K562 (cell line): ENCODE data around the gene BSN. TPM values are rescaled to one million over a fixed set of nuclear protein-coding genes. Genes with fewer than 3 reads are reported as not detected.

Experiments
- ATAC-seq: fragments of 200-7000 bp; cut with Tn5 transposase; 3 replicates; pipeline ENCODE4 v1.9.1; 2020; ENCODE audit warnings: moderate library complexity
- BruUV-seq: library from RNA; stranded (reverse); fragments of 400-500 nt; replicated peaks from 2 replicates; lab custom pipeline; 2021; lab: Mats Ljungman, UMichigan
- CTCF ChIA-PET: fragments of 300-600 bp; formaldehyde crosslinking; extraction: SDS; loops from one replicate; lab custom pipeline; 2021; ENCODE audit warnings: low intra/inter-chr PET ratio; lab: Yijun Ruan, JAX
- POLR2A ChIA-PET: fragments of 300-600, 350-650 bp; sonication (Branson Sonifier 250); formaldehyde crosslinking; extraction: SDS; loops from one replicate; lab custom pipeline; 2021; ENCODE audit warnings: antibody characterized with exemption, inconsistent platforms; lab: Yijun Ruan, JAX
- DNase-seq, 4 experiments: peaks; one replicate each; pipeline versions ENCODE4 v3.0.0 to v3.0.0-alpha.2; 2011 to 2018; ENCODE audit warnings: low spot score in 3 of 4, mixed read lengths in 3 of 4; ENCODE audit errors: extremely low read depth in 1 of 4
- FAIRE-seq: peaks from 2 replicates; lab custom pipeline; 2011; peaks lifted over from hg19 to GRCh38; lab: Jason Lieb, UNC
- H2AFZ ChIP-seq: 2 replicates; pipeline ENCODE4 v1.6.0; 2011; ENCODE audit warnings: low read depth, low read length, control low read depth, inconsistent platforms
- H3K27ac ChIP-seq: fragments of 200-600 bp; 3 replicates; pipeline ENCODE4 v1.8.0; 2011; ENCODE audit warnings: low read depth, mild to moderate bottlenecking, control low read depth, inconsistent platforms, low read length, moderate library complexity, mixed read lengths; ENCODE audit errors: extremely low read depth
- H3K27me3 ChIP-seq, 2 experiments: fragments of 300-600 bp in 1 of 2; 2 replicates in 1 of 2; 3 replicates in 1 of 2; pipeline versions ENCODE4 v1.6.0 to v1.8.0; 2011; ENCODE audit warnings: inconsistent platforms in 2 of 2, low read length in 2 of 2, mild to moderate bottlenecking in 1 of 2, mixed read lengths in 1 of 2, moderate library complexity in 1 of 2; ENCODE audit not compliant: control insufficient read depth in 2 of 2, insufficient read depth in 2 of 2
- H3K36me3 ChIP-seq: fragments of 300-600 bp; 3 replicates; pipeline ENCODE4 v1.8.0; 2011; ENCODE audit warnings: mild to moderate bottlenecking, low read length, inconsistent platforms; ENCODE audit not compliant: control insufficient read depth, insufficient read depth
- H3K4me1 ChIP-seq, 2 experiments: fragments of 200-600 bp in 1 of 2; replicated peaks in 1 of 2; 2 replicates in 1 of 2; 3 replicates in 1 of 2; pipeline versions ENCODE4 v1.5.1 to v1.8.0; 2011; ENCODE audit warnings: inconsistent platforms in 2 of 2, low read length in 2 of 2, mild to moderate bottlenecking in 1 of 2, mixed read lengths in 1 of 2, moderate library complexity in 1 of 2; ENCODE audit not compliant: control insufficient read depth in 2 of 2, insufficient read depth in 2 of 2
- H3K4me2 ChIP-seq: 2 replicates; pipeline ENCODE4 v1.6.1; 2011; ENCODE audit warnings: low read length, control low read depth, inconsistent platforms, mixed read lengths; ENCODE audit not compliant: insufficient read depth
- H3K4me3 ChIP-seq: fragments of 200-600 bp; sonication (generic), shearing (Covaris generic); 2 replicates; pipeline ENCODE4 v1.5.1; 2016; ENCODE audit warnings: control low read depth, inconsistent platforms
- H3K79me2 ChIP-seq: fragments of 200-600 bp; 3 replicates; pipeline ENCODE4 v1.8.0; 2011; ENCODE audit warnings: low read length, inconsistent platforms; ENCODE audit not compliant: control insufficient read depth, insufficient read depth
- H3K9ac ChIP-seq, 2 experiments: 2 replicates each; pipeline versions ENCODE4 v1.6.0 to v1.6.1; 2011; ENCODE audit warnings: low read depth in 2 of 2, low read length in 2 of 2, control low read depth in 1 of 2, inconsistent platforms in 1 of 2, mild to moderate bottlenecking in 1 of 2, mixed read lengths in 1 of 2; ENCODE audit not compliant: insufficient read depth in 1 of 2
- H3K9me1 ChIP-seq: one replicate; pipeline ENCODE4 v1.6.0; 2011; ENCODE audit warnings: inconsistent platforms, mild to moderate bottlenecking, low read length, moderate library complexity; ENCODE audit not compliant: control insufficient read depth, insufficient read depth
- H3K9me3 ChIP-seq: replicated peaks from 2 replicates; pipeline ENCODE4 v1.5.1; 2011; ENCODE audit warnings: low read depth, low read length, inconsistent platforms; ENCODE audit not compliant: control insufficient read depth, insufficient read depth
- H4K20me1 ChIP-seq: replicated peaks from 2 replicates; pipeline ENCODE4 v1.6.1; 2011; ENCODE audit warnings: low read length, inconsistent platforms, mixed read lengths; ENCODE audit not compliant: control insufficient read depth, insufficient read depth
- C11orf30 ChIP-seq: fragments of 450-650 bp; IDR thresholded peaks from 2 replicates; pipeline ENCODE4 v1.6.1; 2016; ENCODE audit warnings: low read depth, mild to moderate bottlenecking
- LEF1 ChIP-seq: fragments of 450-650 bp; IDR thresholded peaks from 2 replicates; pipeline ENCODE4 v1.6.1; 2016; ENCODE audit warnings: mild to moderate bottlenecking
- NCOA2 ChIP-seq, 2 experiments: fragments of 450-650 bp; IDR thresholded peaks; 2 replicates each; pipeline ENCODE4 v1.6.1; 2018; ENCODE audit warnings: mild to moderate bottlenecking in 2 of 2, moderate library complexity in 1 of 2; ENCODE audit not compliant: partially characterized antibody in 2 of 2
- PTRF ChIP-seq: fragments of 450-650 bp; IDR thresholded peaks from 2 replicates; pipeline ENCODE4 v1.6.1; 2016; ENCODE audit warnings: mild to moderate bottlenecking, missing genetic modification characterization, missing compliant biosample characterization
- RHOXF2B ChIP-seq: fragments of 250-450 bp; sonication (Bioruptor Pico); conservative IDR thresholded peaks from 2 replicates; pipeline ENCODE4 v1.5.1; 2021
- SMAD3 ChIP-seq: fragments of 450-650 bp; formaldehyde crosslinking; conservative IDR thresholded peaks from 2 replicates; pipeline ENCODE4 v1.4.0; 2020; ENCODE audit warnings: mild to moderate bottlenecking
- TEAD4 ChIP-seq, 2 experiments: sonication (generic) in 1 of 2; formaldehyde crosslinking in 1 of 2; IDR thresholded peaks; 2 replicates each; pipeline versions ENCODE4 v1.6.1 to v1.8.0; 2012 to 2022; ENCODE audit warnings: borderline replicate concordance in 1 of 2, inconsistent platforms in 1 of 2, low read length in 1 of 2, mild to moderate bottlenecking in 1 of 2, missing genetic modification reagents in 1 of 2
- TFAP4 ChIP-seq: sonication (generic); formaldehyde crosslinking; IDR thresholded peaks from 2 replicates; pipeline ENCODE4 v1.8.0; 2022; ENCODE audit warnings: missing genetic modification reagents, mild to moderate bottlenecking, moderate library complexity, borderline replicate concordance
- ZNF699 ChIP-seq: fragments of 250-450 bp; sonication (Bioruptor Pico); IDR thresholded peaks from 2 replicates; pipeline ENCODE4 v1.8.0; 2021; ENCODE audit warnings: mild to moderate bottlenecking, moderate library complexity; ENCODE audit not compliant: insufficient replicate concordance
- WGBS: fragments of 100-300 bp; shearing (Covaris generic); methylation state at CpG from one replicate; pipeline ENCODE4 v1.1.6; 2016; ENCODE audit warnings: low coverage, mixed read lengths; ENCODE audit not compliant: insufficient coverage; ENCODE audit errors: missing lambda C conversion rate; 5-methylcytosine and 5-hydroxymethylcytosine counted together
- in situ Hi-C: fragments of 300-500 bp; cut with MboI; formaldehyde crosslinking; loops from 4 replicates; pipeline ENCODE4 v1.15.0; 2018; ENCODE audit warnings: inconsistent platforms, mixed read lengths
- intact Hi-C: fragments of 100-400 bp; cut with micrococcal nuclease; formaldehyde crosslinking; loops from 2 replicates; pipeline ENCODE4 v1.14.2; 2022
- polyA plus RNA-seq, 8 experiments: library from polyadenylated mRNA; depleted of rRNA in 4 of 8; stranded (reverse) in 5 of 8; unstranded in 3 of 8; fragments of >200 nt; fragmentation: Nextera tagmentation in 2 of 8; fragmentation: Illumina TruSeq in 1 of 8; extraction: Ambion mirVana in 2 of 8; extraction: Trizol in 1 of 8; gene quantifications; 2 replicates each; pipeline versions ENCODE4 v1.2.1 to v1.2.3, GENCODE V29; 2011 to 2014; ENCODE audit warnings: inconsistent platforms in 1 of 8, missing spikeins in 1 of 8
- total RNA-seq, 7 experiments: library from RNA; depleted of rRNA in 6 of 7; stranded (reverse); fragments of >200 nt in 6 of 7; fragmentation: Illumina TruSeq in 2 of 7; extraction: Trizol in 2 of 7; gene quantifications; 2 replicates each; pipeline versions ENCODE4 v1.2.1 to v1.2.3, GENCODE V29; 2011 to 2021; ENCODE audit warnings: low replicate concordance in 1 of 7
- TF ChIP-seq, protein P1 (sequence below): fragments of 200-800 bp; sonication (Bioruptor generic); IDR thresholded peaks from 2 replicates; pipeline ENCODE4 v1.6.1; 2017; ENCODE audit warnings: missing genetic modification characterization, missing compliant biosample characterization

BSN gene
- total and polyA plus RNA-seq, 9 of the 15 experiments (the other 6 are each of a cell fraction or from before 2014, with no cell fraction given): 0.03 to 1.5 (median 0.29) TPM

DNA sequence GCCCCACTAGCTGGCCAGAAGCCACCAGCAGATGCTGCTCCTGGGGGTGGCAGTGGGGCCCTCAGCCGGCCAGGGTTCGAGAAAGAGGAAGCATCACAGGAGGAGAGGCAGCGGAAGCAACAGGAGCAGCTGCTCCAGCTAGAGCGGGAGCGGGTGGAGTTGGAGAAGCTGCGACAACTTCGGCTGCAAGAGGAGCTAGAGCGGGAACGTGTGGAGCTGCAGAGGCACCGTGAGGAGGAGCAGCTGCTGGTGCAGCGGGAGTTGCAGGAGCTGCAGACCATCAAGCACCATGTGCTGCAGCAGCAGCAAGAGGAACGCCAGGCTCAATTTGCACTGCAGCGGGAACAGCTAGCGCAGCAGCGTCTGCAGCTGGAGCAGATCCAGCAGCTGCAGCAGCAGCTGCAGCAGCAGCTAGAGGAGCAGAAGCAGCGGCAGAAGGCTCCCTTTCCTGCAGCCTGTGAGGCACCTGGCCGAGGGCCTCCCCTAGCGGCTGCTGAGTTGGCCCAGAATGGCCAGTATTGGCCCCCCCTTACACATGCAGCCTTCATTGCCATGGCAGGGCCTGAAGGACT lies 102.3 kb downstream of the BSN start (continued):
- no peak for TF ChIP-seq TFAP4 (CRISPR knock-in tag)
- TF ChIP-seq SMAD3 (CRISPR knock-in tag): no peak
- TF ChIP-seq PTRF: no peak
- TF ChIP-seq RHOXF2B (CRISPR knock-in tag): no peak

DNA sequence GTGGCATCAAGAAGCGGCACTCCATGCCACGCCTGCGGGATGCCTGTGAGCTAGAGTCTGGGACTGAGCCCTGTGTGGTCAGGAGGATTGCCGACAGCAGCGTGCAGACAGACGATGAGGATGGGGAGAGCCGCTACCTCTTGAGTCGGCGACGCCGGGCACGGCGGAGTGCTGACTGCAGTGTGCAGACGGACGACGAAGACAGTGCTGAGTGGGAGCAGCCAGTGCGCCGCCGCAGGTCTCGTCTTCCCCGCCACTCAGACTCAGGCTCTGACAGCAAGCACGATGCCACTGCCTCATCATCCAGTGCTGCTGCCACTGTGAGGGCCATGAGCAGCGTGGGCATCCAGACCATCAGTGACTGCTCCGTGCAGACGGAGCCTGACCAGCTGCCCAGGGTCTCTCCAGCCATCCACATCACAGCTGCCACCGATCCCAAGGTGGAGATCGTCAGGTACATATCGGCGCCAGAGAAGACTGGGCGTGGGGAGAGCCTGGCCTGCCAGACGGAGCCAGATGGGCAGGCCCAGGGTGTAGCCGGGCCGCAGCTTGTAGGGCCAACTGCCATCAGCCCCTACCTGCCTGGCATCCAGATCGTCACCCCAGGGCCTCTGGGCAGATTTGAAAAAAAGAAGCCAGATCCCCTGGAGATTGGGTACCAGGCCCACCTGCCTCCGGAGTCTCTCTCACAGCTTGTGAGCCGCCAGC lies 103.1 kb downstream of the BSN start:
- Histone ChIP-seq H3K79me2 (no peaks in the 10 kb centered on the region), H3K9me1 (no peaks in the 10 kb centered on the region), H2AFZ (no peak overlapping the region), H3K27ac (no peak overlapping the region), H3K4me3 (no peak overlapping the region), H3K4me1 (peaks cover 0 to 24% of the 10 kb centered on the region in 2 experiments; a peak in 2 of 5 replicates), H3K36me3 (no peaks in the 10 kb centered on the region), H4K20me1 (no peaks in the 10 kb centered on the region), H3K9me3 (no peaks in the 10 kb centered on the region), H3K27me3 (no peaks in the 10 kb centered on the region), H3K4me2 (no peak overlapping the region)
- BruUV-seq: no TSS peak
- ATAC-seq (no peak), FAIRE-seq (no peak), DNase-seq (no peak)
- intact Hi-C loops: no loop called here
- CTCF ChIA-PET: no interaction called here
- POLR2A ChIA-PET: interaction anchor here (0.6 to 0.8 kb wide), 3 partner anchors 15 to 60 kb away, joined by 3 to 4 read pairs (median 4); no protein-coding TSS in a partner anchor
- TF ChIP-seq C11orf30: no peak
- TF ChIP-seq TEAD4 (IDR thresholded peaks at IDR 0.05; ENCODE audit: low read length): no peak
- no peak for TF ChIP-seq TEAD4 (CRISPR knock-in tag; IDR thresholded peaks at IDR 0.05; ENCODE audit: borderline replicate concordance)
- no peak for TF ChIP-seq NCOA2 (IDR thresholded peaks at IDR 0.05; ENCODE audit: partially characterized antibody in 2 of 2)
- no peak for TF ChIP-seq LEF1
- TF ChIP-seq, protein P1, sequence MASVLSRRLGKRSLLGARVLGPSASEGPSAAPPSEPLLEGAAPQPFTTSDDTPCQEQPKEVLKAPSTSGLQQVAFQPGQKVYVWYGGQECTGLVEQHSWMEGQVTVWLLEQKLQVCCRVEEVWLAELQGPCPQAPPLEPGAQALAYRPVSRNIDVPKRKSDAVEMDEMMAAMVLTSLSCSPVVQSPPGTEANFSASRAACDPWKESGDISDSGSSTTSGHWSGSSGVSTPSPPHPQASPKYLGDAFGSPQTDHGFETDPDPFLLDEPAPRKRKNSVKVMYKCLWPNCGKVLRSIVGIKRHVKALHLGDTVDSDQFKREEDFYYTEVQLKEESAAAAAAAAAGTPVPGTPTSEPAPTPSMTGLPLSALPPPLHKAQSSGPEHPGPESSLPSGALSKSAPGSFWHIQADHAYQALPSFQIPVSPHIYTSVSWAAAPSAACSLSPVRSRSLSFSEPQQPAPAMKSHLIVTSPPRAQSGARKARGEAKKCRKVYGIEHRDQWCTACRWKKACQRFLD (CRISPR knock-in tag): no peak
- no peak for TF ChIP-seq ZNF699 (CRISPR knock-in tag)
- TF ChIP-seq, all 486 proteins: peak for 0
- in situ Hi-C loops: no loop called here
- WGBS: 73% methylated on average over 21 of the region's 36 CpGs
- no peak overlapping the region; a peak in 1 of 4 replicates for H3K9ac ChIP-seq
